Panc1 (cell line): ENCODE results near the gene PDE6B.

Experiments
- POLR2AphosphoS5 ChIP-seq: IDR thresholded peaks from 2 replicates; pipeline ENCODE4 v1.6.1; 2012; ENCODE audit warnings: mild to moderate bottlenecking, low read depth, low read length, moderate library complexity
- TF ChIP-seq, protein P1 (sequence below): fragments of 450-650 bp; IDR thresholded peaks from 2 replicates; pipeline ENCODE4 v1.5.1; 2017; ENCODE audit warnings: mild to moderate bottlenecking
- TF ChIP-seq, protein P2 (sequence below), 2 experiments: IDR thresholded peaks; 2 replicates each; pipeline ENCODE4 v1.6.1; 2011 to 2012; ENCODE audit warnings: low read depth in 2 of 2, control low read depth in 1 of 2, low read length in 1 of 2, mild to moderate bottlenecking in 1 of 2, moderate library complexity in 1 of 2; ENCODE audit not compliant: insufficient read depth in 1 of 2

GRCh38 chr4:704198-704891, 79.0 kb downstream of the PDE6B start:
- TF ChIP-seq, protein P1, sequence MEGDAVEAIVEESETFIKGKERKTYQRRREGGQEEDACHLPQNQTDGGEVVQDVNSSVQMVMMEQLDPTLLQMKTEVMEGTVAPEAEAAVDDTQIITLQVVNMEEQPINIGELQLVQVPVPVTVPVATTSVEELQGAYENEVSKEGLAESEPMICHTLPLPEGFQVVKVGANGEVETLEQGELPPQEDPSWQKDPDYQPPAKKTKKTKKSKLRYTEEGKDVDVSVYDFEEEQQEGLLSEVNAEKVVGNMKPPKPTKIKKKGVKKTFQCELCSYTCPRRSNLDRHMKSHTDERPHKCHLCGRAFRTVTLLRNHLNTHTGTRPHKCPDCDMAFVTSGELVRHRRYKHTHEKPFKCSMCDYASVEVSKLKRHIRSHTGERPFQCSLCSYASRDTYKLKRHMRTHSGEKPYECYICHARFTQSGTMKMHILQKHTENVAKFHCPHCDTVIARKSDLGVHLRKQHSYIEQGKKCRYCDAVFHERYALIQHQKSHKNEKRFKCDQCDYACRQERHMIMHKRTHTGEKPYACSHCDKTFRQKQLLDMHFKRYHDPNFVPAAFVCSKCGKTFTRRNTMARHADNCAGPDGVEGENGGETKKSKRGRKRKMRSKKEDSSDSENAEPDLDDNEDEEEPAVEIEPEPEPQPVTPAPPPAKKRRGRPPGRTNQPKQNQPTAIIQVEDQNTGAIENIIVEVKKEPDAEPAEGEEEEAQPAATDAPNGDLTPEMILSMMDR: no peak
- TF ChIP-seq POLR2AphosphoS5: no peak
- TF ChIP-seq, protein P2, sequence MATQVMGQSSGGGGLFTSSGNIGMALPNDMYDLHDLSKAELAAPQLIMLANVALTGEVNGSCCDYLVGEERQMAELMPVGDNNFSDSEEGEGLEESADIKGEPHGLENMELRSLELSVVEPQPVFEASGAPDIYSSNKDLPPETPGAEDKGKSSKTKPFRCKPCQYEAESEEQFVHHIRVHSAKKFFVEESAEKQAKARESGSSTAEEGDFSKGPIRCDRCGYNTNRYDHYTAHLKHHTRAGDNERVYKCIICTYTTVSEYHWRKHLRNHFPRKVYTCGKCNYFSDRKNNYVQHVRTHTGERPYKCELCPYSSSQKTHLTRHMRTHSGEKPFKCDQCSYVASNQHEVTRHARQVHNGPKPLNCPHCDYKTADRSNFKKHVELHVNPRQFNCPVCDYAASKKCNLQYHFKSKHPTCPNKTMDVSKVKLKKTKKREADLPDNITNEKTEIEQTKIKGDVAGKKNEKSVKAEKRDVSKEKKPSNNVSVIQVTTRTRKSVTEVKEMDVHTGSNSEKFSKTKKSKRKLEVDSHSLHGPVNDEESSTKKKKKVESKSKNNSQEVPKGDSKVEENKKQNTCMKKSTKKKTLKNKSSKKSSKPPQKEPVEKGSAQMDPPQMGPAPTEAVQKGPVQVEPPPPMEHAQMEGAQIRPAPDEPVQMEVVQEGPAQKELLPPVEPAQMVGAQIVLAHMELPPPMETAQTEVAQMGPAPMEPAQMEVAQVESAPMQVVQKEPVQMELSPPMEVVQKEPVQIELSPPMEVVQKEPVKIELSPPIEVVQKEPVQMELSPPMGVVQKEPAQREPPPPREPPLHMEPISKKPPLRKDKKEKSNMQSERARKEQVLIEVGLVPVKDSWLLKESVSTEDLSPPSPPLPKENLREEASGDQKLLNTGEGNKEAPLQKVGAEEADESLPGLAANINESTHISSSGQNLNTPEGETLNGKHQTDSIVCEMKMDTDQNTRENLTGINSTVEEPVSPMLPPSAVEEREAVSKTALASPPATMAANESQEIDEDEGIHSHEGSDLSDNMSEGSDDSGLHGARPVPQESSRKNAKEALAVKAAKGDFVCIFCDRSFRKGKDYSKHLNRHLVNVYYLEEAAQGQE (IDR thresholded peaks at IDR 0.05; ENCODE audit: insufficient read depth in 1 of 2, low read depth in 2 of 2, low read length in 1 of 2): no peak
